Suprapubic skin (tissue), 3 donors: ENCODE measurements around the gene RYR3.

Experiments
- CTCF ChIP-seq, 2 donors: fragments of 200-600 bp in 1 of 2; fragments of 450-650 bp in 1 of 2; sonication (generic) in 1 of 2; IDR thresholded peaks; one replicate each; pipeline ENCODE4 v1.5.1; 2016 to 2019; ENCODE audit warnings: antibody characterized with exemption in 2 of 2, mild to moderate bottlenecking in 1 of 2, moderate library complexity in 1 of 2
- POLR2AphosphoS5 ChIP-seq, 3 donors: sonication (generic); formaldehyde crosslinking; IDR thresholded peaks; one replicate each; pipeline ENCODE4 v1.6.1; 2017; ENCODE audit warnings: antibody characterized with exemption in 3 of 3

- TF ChIP-seq CTCF (IDR thresholded peaks at IDR 0.05) (no peak), POLR2AphosphoS5 (IDR thresholded peaks at IDR 0.05) (no peak)
These were observed 435.4 kb downstream of the RYR3 start for GRCh38 chr15:33746203-33746602.
